HEK293T (cell line): ENCODE results near the gene RAB31.
A peak's percentile ranks its signal among the peaks of the same experiment; 100 is the strongest.

Experiments
- CTCF ChIA-PET: fragments of 350-600 bp; formaldehyde crosslinking; extraction: SDS; loops from one replicate; lab custom pipeline; 2021; ENCODE audit warnings: antibody characterized with exemption, inconsistent platforms; lab: Yijun Ruan, JAX
- POLR2A ChIA-PET: fragments of 350-600 bp; formaldehyde crosslinking; extraction: SDS; loops from one replicate; lab custom pipeline; 2020; ENCODE audit warnings: antibody characterized with exemption, inconsistent platforms; lab: Yijun Ruan, JAX
- DNase-seq: peaks from one replicate; pipeline ENCODE4 v3.0.0; 2012; ENCODE audit warnings: mixed read lengths; ENCODE audit errors: extremely low spot score
- ARNT ChIP-seq: fragments of 450-650 bp; IDR thresholded peaks from 2 replicates; pipeline ENCODE4 v1.6.1; 2017; ENCODE audit warnings: mild to moderate bottlenecking
- BHLHE40 ChIP-seq: fragments of 450-650 bp; IDR thresholded peaks from 2 replicates; pipeline ENCODE4 v1.6.1; 2016; ENCODE audit warnings: mild to moderate bottlenecking, moderate library complexity, borderline replicate concordance
- CTBP1 ChIP-seq: fragments of 450-650 bp; IDR thresholded peaks from 2 replicates; pipeline ENCODE4 v1.6.1; 2016; ENCODE audit warnings: borderline replicate concordance
- ELF4 ChIP-seq: fragments of 450-650 bp; IDR thresholded peaks from 2 replicates; pipeline ENCODE4 v1.6.1; 2017; ENCODE audit warnings: antibody characterized with exemption
- FOXA1 ChIP-seq: fragments of 450-650 bp; IDR thresholded peaks from 2 replicates; pipeline ENCODE4 v1.6.1; 2016; ENCODE audit warnings: mild to moderate bottlenecking
- FOXK2 ChIP-seq: fragments of 450-650 bp; IDR thresholded peaks from 2 replicates; pipeline ENCODE4 v1.6.1; 2016; ENCODE audit warnings: mild to moderate bottlenecking
- FOXM1 ChIP-seq: fragments of 450-650 bp; IDR thresholded peaks from 2 replicates; pipeline ENCODE4 v1.6.1; 2017; ENCODE audit warnings: mild to moderate bottlenecking, borderline replicate concordance
- HDGF ChIP-seq: fragments of 450-650 bp; IDR thresholded peaks from 2 replicates; pipeline ENCODE4 v1.6.1; 2017; ENCODE audit warnings: antibody characterized with exemption, borderline replicate concordance
- L3MBTL2 ChIP-seq: fragments of 450-650 bp; conservative IDR thresholded peaks from 2 replicates; pipeline ENCODE4 v1.6.1; 2016; ENCODE audit warnings: mild to moderate bottlenecking
- LEF1 ChIP-seq: fragments of 450-650 bp; IDR thresholded peaks from 2 replicates; pipeline ENCODE4 v1.6.1; 2017; ENCODE audit warnings: mild to moderate bottlenecking, borderline replicate concordance
- NFRKB ChIP-seq: fragments of 450-650 bp; IDR thresholded peaks from 2 replicates; pipeline ENCODE4 v1.6.1; 2016; ENCODE audit warnings: mild to moderate bottlenecking, moderate library complexity
- SP1 ChIP-seq: fragments of 450-650 bp; IDR thresholded peaks from 2 replicates; pipeline ENCODE4 v1.6.1; 2017
- SUZ12 ChIP-seq: fragments of 450-650 bp; IDR thresholded peaks from 2 replicates; pipeline ENCODE4 v1.6.1; 2016; ENCODE audit warnings: mild to moderate bottlenecking
- TARDBP ChIP-seq: fragments of 450-650 bp; IDR thresholded peaks from 2 replicates; pipeline ENCODE4 v1.6.1; 2016
- ZNF384 ChIP-seq: fragments of 450-650 bp; IDR thresholded peaks from 2 replicates; pipeline ENCODE4 v1.6.1; 2016
- TF ChIP-seq, protein P1 (sequence below): fragments of 450-650 bp; IDR thresholded peaks from 2 replicates; pipeline ENCODE4 v1.6.1; 2016

RAB31 gene

DNA sequence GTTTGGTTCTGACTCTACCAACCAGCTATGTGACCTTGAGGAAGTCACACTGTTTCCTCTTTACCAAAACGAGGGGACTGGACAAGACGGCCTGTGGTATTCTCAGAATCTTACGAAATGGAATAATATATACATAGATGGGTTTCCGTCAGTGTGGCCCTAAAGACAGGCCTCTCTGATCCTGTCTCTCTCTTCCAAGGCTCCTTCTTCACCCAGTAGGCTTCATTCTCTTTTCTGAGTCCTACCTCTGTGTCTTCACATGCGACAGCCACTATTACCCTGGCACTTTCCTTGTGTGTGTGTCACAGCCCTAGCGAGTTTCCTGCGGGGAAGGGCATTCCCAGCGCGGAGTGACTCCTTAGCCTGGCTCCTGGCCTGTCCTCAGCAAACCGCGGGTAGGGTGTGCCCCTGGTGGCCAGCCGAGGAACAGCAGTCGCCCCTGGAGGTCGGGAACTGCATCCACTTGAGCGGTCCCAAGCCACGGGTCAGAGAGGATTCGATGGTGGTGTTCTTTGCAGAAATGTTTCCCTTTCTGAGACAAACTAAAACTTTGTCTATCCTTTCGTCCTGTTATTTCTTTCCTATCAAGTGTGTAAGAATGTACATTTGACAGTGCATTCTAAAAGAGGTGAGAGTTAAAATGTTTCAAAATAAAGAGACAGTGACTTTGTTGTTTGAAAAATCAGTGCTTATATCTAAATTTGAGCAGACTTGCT is 63.3 kb downstream of the RAB31 start:
- ChIA-PET CTCF (interaction anchor here (0.7 to 1.1 kb wide), 3 partner anchors 32 to 194 kb away, joined by 3 to 4 read pairs (median 3); no protein-coding TSS in a partner anchor), POLR2A (no interaction called here)
- peak; percentile 81 for DNase-seq
- TF ChIP-seq L3MBTL2 (no peak), SUZ12 (no peak), SP1 (no peak), FOXK2 (no peak), FOXA1 (no peak), HDGF (no peak), ELF4 (no peak), FOXM1 (no peak), ARNT (no peak), LEF1 (no peak), TARDBP (no peak), BHLHE40 (no peak), CTBP1 (no peak), NFRKB (no peak)
- TF ChIP-seq, protein P1, sequence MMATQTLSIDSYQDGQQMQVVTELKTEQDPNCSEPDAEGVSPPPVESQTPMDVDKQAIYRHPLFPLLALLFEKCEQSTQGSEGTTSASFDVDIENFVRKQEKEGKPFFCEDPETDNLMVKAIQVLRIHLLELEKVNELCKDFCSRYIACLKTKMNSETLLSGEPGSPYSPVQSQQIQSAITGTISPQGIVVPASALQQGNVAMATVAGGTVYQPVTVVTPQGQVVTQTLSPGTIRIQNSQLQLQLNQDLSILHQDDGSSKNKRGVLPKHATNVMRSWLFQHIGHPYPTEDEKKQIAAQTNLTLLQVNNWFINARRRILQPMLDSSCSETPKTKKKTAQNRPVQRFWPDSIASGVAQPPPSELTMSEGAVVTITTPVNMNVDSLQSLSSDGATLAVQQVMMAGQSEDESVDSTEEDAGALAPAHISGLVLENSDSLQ: no peak

DNA sequence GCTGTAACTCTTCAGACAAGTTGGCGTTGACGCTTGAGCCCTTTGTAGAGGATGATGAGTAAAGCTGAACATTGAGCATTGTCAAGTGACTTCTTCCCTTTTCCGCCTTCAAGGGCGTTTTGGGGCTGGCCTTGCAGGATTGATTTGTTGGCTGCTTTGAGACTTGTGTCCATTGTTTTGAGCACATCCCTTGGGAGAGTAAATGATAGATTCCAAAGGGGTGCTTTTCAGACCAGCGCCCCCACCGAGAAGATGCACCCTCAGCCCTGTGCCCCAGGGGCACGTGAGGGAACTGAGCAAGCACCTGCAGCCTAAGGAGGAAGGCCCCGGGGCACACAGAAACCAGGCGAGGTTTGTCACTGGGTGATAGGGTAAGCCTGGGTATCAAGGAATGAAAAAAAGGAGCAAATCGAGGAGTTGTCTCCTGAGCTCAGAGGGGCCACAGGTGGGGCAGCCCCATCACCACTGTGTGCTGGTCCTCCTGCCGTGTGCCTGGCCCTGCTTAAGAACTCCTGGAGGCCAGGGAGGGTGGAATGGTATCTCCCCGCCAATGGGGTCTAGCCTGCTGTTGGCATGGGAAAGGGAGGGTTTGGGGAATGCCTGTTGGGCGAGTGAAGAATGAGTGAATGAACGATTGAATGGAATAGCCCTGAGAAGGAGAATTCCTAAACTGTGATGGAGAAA is 64.0 kb downstream of the RAB31 start:
- ChIA-PET CTCF (no interaction called here), POLR2A (no interaction called here)
- no peak for TF ChIP-seq ELF4
- no peak for DNase-seq

DNA sequence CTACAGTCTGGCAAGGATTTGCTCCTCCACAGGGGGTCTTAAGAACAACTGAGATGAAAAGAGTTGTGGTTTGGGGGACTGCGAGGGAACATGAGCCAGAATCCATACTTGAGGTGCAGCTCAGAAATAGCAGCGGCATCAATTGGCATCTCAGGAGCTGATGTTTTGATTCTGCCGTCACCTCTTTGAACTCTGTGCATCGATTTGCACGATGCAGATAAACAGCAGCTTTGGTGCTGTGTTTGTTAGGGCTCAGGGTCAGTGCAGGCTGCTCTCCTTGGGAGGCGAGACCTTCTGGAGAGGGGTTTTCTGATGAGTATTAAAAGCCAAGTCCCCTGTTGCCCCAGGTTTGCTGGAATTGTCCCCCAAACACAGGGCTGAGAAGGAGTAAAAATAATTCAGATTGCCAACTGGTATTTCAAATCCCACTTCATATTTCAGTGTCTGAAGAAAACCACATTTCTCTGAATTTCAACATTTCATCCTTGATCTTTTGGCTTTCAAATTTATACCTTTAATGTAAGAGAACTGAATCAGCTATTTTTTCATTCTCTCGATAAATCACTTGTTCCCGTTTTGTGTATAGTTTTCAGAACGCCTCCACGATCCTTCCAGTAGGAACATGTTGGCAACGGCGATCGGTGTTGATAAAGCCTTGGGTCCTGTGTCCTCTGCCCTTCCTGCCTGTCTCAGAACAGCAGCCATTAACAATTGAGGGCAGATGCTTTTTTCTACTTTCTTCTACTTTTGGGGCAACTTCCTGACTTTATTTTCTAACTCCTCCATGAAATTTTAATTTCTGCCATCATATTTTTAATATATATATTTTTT is 65.0 kb downstream of the RAB31 start:
- TF ChIP-seq, protein P1: no peak
- TF ChIP-seq BHLHE40 (no peak), FOXA1 (no peak), L3MBTL2 (no peak), SUZ12 (no peak), SP1 (no peak), LEF1 (no peak), FOXM1 (no peak), NFRKB (no peak), ZNF384 (no peak), TARDBP (no peak), ARNT (no peak), FOXK2 (no peak), HDGF (no peak), ELF4 (no peak), CTBP1 (no peak)
- POLR2A ChIA-PET: no interaction called here
- CTCF ChIA-PET: no interaction called here
- DNase-seq: no peak

DNA sequence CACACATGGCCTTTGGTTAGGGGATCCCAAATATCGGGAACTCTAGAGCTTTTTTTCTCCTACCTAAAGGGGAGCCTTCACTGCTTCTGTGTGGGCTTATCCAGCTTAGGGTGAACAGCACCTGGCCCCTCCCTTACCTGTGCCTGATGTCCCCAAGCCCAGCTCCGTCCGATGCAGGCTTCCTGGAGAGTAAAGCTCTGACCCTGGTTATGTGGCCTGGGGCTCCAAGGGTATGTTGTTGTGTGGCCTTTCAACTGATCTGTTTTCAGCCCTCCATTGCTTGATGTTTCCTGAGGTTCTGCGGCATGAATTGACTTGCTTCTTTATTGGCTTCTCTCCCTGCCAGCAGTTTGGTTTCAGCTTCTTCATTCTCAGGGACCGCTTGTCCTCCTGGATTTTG is 66.0 kb downstream of the RAB31 start:
- no peak for DNase-seq
- ChIA-PET CTCF (no interaction called here), POLR2A (no interaction called here)
- no peak for TF ChIP-seq CTBP1
- no peak for TF ChIP-seq BHLHE40
- TF ChIP-seq HDGF: no peak
- no peak for TF ChIP-seq NFRKB

DNA sequence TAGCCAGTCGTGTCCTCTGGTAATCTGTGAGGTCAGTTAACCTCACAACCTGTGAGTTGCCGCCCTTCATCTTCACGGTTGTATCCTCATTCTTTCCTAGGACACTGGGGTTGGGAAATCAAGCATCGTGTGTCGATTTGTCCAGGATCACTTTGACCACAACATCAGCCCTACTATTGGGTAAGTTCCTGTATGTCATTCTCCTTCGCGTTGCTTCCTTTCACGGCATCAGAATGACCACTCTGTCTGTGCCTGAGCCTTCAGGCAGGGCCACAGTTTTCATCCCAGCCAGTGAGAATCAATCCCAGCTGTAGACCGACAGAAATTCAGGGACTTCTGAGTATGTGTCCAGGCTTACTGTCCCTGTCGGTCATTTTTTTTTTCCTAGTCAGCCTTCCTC is 67.1 kb downstream of the RAB31 start:
- ChIA-PET CTCF (no interaction called here), POLR2A (no interaction called here)
- DNase-seq: no peak
- TF ChIP-seq LEF1 (no peak), L3MBTL2 (no peak), FOXM1 (no peak), ZNF384 (no peak), ARNT (no peak), SP1 (no peak), HDGF (no peak), CTBP1 (no peak), BHLHE40 (no peak), TARDBP (no peak), ELF4 (no peak), FOXA1 (no peak), NFRKB (no peak), SUZ12 (no peak), FOXK2 (no peak)
- TF ChIP-seq, protein P1: no peak
